GM23338 (cell line): ENCODE measurements around the gene SETMAR.

Experiments used
- CTCF ChIP-seq, 2 experiments: fragments of 200-600 bp in 1 of 2; sonication (generic) in 1 of 2; conservative IDR thresholded peaks; 2 replicates each; pipeline versions ENCODE4 v1.5.1 to v1.6.1; 2016 to 2017; ENCODE audit warnings: antibody characterized with exemption in 2 of 2, low read depth in 2 of 2, mild to moderate bottlenecking in 2 of 2, moderate library complexity in 1 of 2
- EZH2 ChIP-seq: fragments of 200-600 bp; sonication (generic); IDR thresholded peaks from one replicate; pipeline ENCODE4 v1.8.0; 2017; ENCODE audit warnings: antibody characterized with exemption, mild to moderate bottlenecking, low read depth; ENCODE audit not compliant: unreplicated experiment
- JUNB ChIP-seq: IDR thresholded peaks from one replicate; pipeline ENCODE4 v1.6.1; 2016; ENCODE audit warnings: antibody characterized with exemption; ENCODE audit not compliant: unreplicated experiment
- POLR2AphosphoS5 ChIP-seq: IDR thresholded peaks from 2 replicates; pipeline ENCODE4 v1.6.1; 2016; ENCODE audit warnings: antibody characterized with exemption, low read depth
- REST ChIP-seq: IDR thresholded peaks from one replicate; pipeline ENCODE4 v1.6.1; 2018; ENCODE audit warnings: antibody characterized with exemption; ENCODE audit not compliant: unreplicated experiment

GRCh38 chr3:4306091-4306490 lies 2.9 kb downstream of the SETMAR start:
- TF ChIP-seq CTCF (conservative IDR thresholded peaks at IDR 0.05; ENCODE audit: low read depth in 2 of 2), result no peak
- no peak for TF ChIP-seq JUNB
- TF ChIP-seq REST, result no peak
- no peak for TF ChIP-seq EZH2
- TF ChIP-seq POLR2AphosphoS5, result no peak
